ENCODE data around the gene RPS4Y2. TPM values are rescaled to one million over a fixed set of nuclear protein-coding genes. Genes with fewer than 3 reads are reported as not detected.

RPS4Y2 gene
- total and polyA plus RNA-seq, 2 of the 13 experiments (the other 11 are each of a cell fraction or from before 2014, with no cell fraction given), result not detected

DNA sequence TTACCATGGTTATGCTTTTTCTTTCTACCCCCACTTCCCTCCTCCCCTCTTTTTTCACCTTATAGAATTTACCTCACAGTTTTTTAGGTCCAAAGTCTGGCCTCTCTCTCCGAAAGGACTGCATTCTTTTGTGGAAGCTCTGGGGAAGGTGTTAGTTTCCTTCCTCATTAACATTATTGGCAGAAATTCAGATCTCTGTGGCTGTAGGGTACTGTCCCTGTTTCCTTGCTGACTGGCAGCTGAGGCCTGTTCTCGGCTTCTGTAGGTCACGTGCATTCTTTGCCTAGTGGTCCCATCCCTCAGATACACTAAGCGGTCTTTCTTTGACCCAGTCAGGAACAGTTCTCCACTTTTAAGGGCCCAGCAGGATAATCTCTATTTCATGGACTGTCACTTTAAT, 25.5 kb downstream of the RPS4Y2 start:
- intact Hi-C loops (cut with micrococcal nuclease; ENCODE audit: unreplicated experiment), result no loop called here
- no peak for DNase-seq (ENCODE audit: low spot score)
- TF ChIP-seq MXI1 (IDR thresholded peaks at IDR 0.05; ENCODE audit: borderline replicate concordance, low read depth, low read length), result no peak
- TF ChIP-seq, protein P1, sequence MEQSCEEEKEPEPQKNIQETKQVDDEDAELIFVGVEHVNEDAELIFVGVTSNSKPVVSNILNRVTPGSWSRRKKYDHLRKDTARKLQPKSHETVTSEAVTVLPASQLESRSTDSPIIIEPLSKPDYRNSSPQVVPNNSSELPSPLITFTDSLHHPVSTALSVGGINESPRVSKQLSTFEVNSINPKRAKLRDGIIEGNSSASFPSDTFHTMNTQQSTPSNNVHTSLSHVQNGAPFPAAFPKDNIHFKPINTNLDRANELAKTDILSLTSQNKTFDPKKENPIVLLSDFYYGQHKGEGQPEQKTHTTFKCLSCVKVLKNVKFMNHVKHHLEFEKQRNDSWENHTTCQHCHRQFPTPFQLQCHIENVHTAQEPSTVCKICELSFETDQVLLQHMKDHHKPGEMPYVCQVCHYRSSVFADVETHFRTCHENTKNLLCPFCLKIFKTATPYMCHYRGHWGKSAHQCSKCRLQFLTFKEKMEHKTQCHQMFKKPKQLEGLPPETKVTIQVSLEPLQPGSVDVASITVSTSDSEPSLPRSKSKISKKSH (CRISPR knock-in tag; IDR thresholded peaks at IDR 0.05; ENCODE audit: borderline replicate concordance), result no peak
- TF ChIP-seq CBFB (CRISPR knock-in tag; IDR thresholded peaks at IDR 0.05), result no peak
- no peak for TF ChIP-seq CEBPB (IDR thresholded peaks at IDR 0.05; ENCODE audit: borderline replicate concordance, low read depth, low read length)
- TF ChIP-seq ZC3H4 (CRISPR knock-in tag; IDR thresholded peaks at IDR 0.05; ENCODE audit: borderline replicate concordance), result no peak
- no peak for TF ChIP-seq BHLHE40 (IDR thresholded peaks at IDR 0.05; ENCODE audit: low read length)
- TF ChIP-seq ARNT (IDR thresholded peaks at IDR 0.05), result no peak
- TF ChIP-seq CENPX (CRISPR knock-in tag; IDR thresholded peaks at IDR 0.05), result no peak
- no peak for TF ChIP-seq ZNF234 (CRISPR knock-in tag; conservative IDR thresholded peaks at IDR 0.05)
- TF ChIP-seq ZNF3 (CRISPR knock-in tag; IDR thresholded peaks at IDR 0.05), result no peak
- TF ChIP-seq ZNF749 (CRISPR knock-in tag; IDR thresholded peaks at IDR 0.05; ENCODE audit: borderline replicate concordance), result no peak
- TF ChIP-seq, protein P2, sequence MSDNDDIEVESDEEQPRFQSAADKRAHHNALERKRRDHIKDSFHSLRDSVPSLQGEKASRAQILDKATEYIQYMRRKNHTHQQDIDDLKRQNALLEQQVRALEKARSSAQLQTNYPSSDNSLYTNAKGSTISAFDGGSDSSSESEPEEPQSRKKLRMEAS (IDR thresholded peaks at IDR 0.05), result no peak
- TF ChIP-seq ZNF274 (CRISPR knock-in tag; IDR thresholded peaks at IDR 0.05), result no peak
- no peak for TF ChIP-seq CCAR2 (optimal IDR thresholded peaks at IDR 0.05; ENCODE audit: low read depth, low read length)
- TF ChIP-seq KLF15 (CRISPR knock-in tag; IDR thresholded peaks at IDR 0.05; ENCODE audit: borderline replicate concordance), result no peak
- no peak for TF ChIP-seq SIX4 (CRISPR knock-in tag; IDR thresholded peaks at IDR 0.05)
- Histone ChIP-seq H2AFZ (ENCODE audit: low read length) (no peak overlapping the region), H3K79me2 (ENCODE audit: insufficient read depth, low read length) (no peaks in the 10 kb centered on the region), H3K36me3 (replicated peaks in 1 of 2; ENCODE audit: control insufficient read depth in 1 of 2, insufficient read depth in 2 of 2, low read length in 2 of 2) (no peaks in the 10 kb centered on the region), H3K27ac (ENCODE audit: extremely low read length, insufficient read depth, low read length) (no peak overlapping the region), H3K4me2 (ENCODE audit: low read depth, low read length) (no peak overlapping the region), H3K4me1 (ENCODE audit: insufficient read depth, low read length) (no peaks in the 10 kb centered on the region), H3K27me3 (ENCODE audit: control insufficient read depth in 1 of 2, insufficient read depth in 2 of 2, low read length in 2 of 2) (no peaks in the 10 kb centered on the region), H3K9me3 (ENCODE audit: low read length) (no peaks in the 10 kb centered on the region), H3K4me3 (replicated peaks in 1 of 3; ENCODE audit: insufficient read depth in 1 of 3, low read depth in 2 of 3, low read length in 3 of 3) (no peak overlapping the region), H3K9ac (ENCODE audit: insufficient read depth, low read depth, low read length) (no peak overlapping the region), H4K20me1 (ENCODE audit: insufficient read depth, low read length) (no peaks in the 10 kb centered on the region)
- in situ Hi-C loops (cut with HindIII; ENCODE audit: extremely low pct_ligation_motif_present, low pct_unique_long_range_greater_than_20kb), result no loop called here
- no TSS peak for BruUV-seq (replicated peaks)
- POLR2A ChIA-PET, result no interaction called here
- CTCF ChIA-PET (ENCODE audit: low intra/inter-chr PET ratio, low total read pairs), result no interaction called here
- no peak for FAIRE-seq
- 18% methylated on average over 4 of the region's 4 CpGs for WGBS (ENCODE audit: low lambda C conversion rate)
- ATAC-seq, result no peak

All from HepG2 (cell line).